ENCODE measurements around the gene SCAF4. TPM values are rescaled to one million over a fixed set of nuclear protein-coding genes. Genes with fewer than 3 reads are reported as not detected.

Gene SCAF4
- total RNA-seq, 1 donor from 2014 or later: 32.9 TPM

DNA sequence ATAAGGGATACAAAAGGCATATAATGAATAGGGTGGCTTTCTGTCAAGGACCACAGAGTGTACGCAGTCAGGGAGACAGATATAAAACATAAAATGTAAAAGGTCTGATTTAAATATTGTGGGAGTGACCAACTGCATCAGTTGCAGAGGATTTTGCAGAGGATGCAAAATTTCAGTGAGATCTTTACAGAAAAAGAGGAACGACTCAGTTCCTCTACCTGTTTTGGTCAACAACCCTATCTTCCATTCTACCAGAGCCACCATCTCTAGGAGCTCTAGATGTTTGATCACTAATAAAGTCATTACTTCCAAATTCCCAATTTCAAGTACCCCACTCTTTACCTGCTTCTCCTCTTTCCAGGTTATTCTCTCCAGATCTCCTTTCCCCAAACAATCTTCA lies 56.0 kb downstream of the SCAF4 start:
- Histone ChIP-seq H3K9me3 (ENCODE audit: insufficient read depth, low read depth, low read length) (no peaks in the 10 kb centered on the region), H3K4me3 (ENCODE audit: insufficient read depth, low read depth, low read length) (no peak overlapping the region), H3K27me3 (ENCODE audit: insufficient read depth, low read length) (no peaks in the 10 kb centered on the region), H3K4me1 (ENCODE audit: insufficient read depth, low read length) (no peaks in the 10 kb centered on the region), H3K36me3 (ENCODE audit: insufficient read depth, low read length) (peaks cover 5% of the 10 kb centered on the region), H3K79me2 (ENCODE audit: insufficient read depth, low read length) (peaks cover 3% of the 10 kb centered on the region), H2AFZ (ENCODE audit: low read depth, low read length) (no peak overlapping the region), H4K20me1 (ENCODE audit: insufficient read depth, low read length) (peaks cover 6% of the 10 kb centered on the region), H3K27ac (ENCODE audit: low read depth, low read length) (no peak overlapping the region), H3K9ac (ENCODE audit: low read length) (no peak overlapping the region), H3K4me2 (ENCODE audit: low read length) (no peak overlapping the region)
- Mint-ChIP-seq H3K27ac (ENCODE audit: unreplicated experiment) (no peak overlapping the region), H3K27me3 (ENCODE audit: low read depth, unreplicated experiment) (no peaks in the 10 kb centered on the region), H3K4me3 (ENCODE audit: unreplicated experiment) (no peak overlapping the region), H3K9me3 (ENCODE audit: unreplicated experiment) (no peaks in the 10 kb centered on the region), H3K36me3 (ENCODE audit: low read depth, unreplicated experiment) (no peaks in the 10 kb centered on the region), H3K4me1 (ENCODE audit: low read depth, unreplicated experiment) (no peaks in the 10 kb centered on the region)
- no peak for FAIRE-seq
- TF ChIP-seq EZH2 (IDR thresholded peaks at IDR 0.05; ENCODE audit: insufficient read depth, low read length): no peak
- TF ChIP-seq, protein P1, sequence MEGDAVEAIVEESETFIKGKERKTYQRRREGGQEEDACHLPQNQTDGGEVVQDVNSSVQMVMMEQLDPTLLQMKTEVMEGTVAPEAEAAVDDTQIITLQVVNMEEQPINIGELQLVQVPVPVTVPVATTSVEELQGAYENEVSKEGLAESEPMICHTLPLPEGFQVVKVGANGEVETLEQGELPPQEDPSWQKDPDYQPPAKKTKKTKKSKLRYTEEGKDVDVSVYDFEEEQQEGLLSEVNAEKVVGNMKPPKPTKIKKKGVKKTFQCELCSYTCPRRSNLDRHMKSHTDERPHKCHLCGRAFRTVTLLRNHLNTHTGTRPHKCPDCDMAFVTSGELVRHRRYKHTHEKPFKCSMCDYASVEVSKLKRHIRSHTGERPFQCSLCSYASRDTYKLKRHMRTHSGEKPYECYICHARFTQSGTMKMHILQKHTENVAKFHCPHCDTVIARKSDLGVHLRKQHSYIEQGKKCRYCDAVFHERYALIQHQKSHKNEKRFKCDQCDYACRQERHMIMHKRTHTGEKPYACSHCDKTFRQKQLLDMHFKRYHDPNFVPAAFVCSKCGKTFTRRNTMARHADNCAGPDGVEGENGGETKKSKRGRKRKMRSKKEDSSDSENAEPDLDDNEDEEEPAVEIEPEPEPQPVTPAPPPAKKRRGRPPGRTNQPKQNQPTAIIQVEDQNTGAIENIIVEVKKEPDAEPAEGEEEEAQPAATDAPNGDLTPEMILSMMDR (IDR thresholded peaks at IDR 0.05; ENCODE audit: insufficient read depth, low read depth, low read length): no peak
- DNase-seq (ENCODE audit: low read depth): no peak

DNA sequence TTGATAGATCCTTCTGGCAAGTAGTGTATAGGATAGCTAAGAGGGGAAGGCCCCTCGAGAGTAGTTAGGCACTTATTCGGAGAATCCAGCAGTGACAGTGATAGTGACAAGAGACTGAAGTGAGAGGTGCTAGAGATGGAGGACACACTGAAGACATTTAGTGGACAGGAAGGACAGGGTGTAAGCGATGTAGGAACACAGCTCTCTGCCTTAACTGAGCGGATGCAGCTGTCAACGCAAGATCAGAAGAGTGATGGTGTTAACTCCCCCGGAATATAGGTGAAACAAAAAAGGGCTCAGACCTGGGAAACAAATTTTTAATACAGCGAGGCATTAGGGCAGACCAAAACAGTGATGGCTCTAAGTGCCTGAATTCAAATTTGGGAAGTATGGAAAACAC lies 56.6 kb downstream of the SCAF4 start:
- H3K4me3 ChIP-seq (ENCODE audit: insufficient read depth, low read depth, low read length): no peak overlapping the region
- Mint-ChIP-seq H3K27ac (ENCODE audit: unreplicated experiment) (no peak overlapping the region), H3K4me3 (ENCODE audit: unreplicated experiment) (no peak overlapping the region), H3K36me3 (ENCODE audit: low read depth, unreplicated experiment) (no peaks in the 10 kb centered on the region), H3K27me3 (ENCODE audit: low read depth, unreplicated experiment) (no peaks in the 10 kb centered on the region), H3K9me3 (ENCODE audit: unreplicated experiment) (no peaks in the 10 kb centered on the region), H3K4me1 (ENCODE audit: low read depth, unreplicated experiment) (no peaks in the 10 kb centered on the region)
- H3K36me3 ChIP-seq (ENCODE audit: insufficient read depth, low read length): peaks cover 6% of the 10 kb centered on the region
- FAIRE-seq (no peak), DNase-seq (ENCODE audit: low read depth) (no peak)
- no peak overlapping the region for H2AFZ ChIP-seq (ENCODE audit: low read depth, low read length)
- H3K79me2 ChIP-seq (ENCODE audit: insufficient read depth, low read length): peaks cover 3% of the 10 kb centered on the region
- H3K27me3 ChIP-seq (ENCODE audit: insufficient read depth, low read length): no peaks in the 10 kb centered on the region
- H3K27ac ChIP-seq (ENCODE audit: low read depth, low read length): no peak overlapping the region
- TF ChIP-seq, protein P1 (IDR thresholded peaks at IDR 0.05; ENCODE audit: insufficient read depth, low read depth, low read length): no peak
- no peak for TF ChIP-seq EZH2 (IDR thresholded peaks at IDR 0.05; ENCODE audit: insufficient read depth, low read length)
- H3K4me2 ChIP-seq (ENCODE audit: low read length): no peak overlapping the region
- H3K4me1 ChIP-seq (ENCODE audit: insufficient read depth, low read length): no peaks in the 10 kb centered on the region
- H3K9me3 ChIP-seq (ENCODE audit: insufficient read depth, low read depth, low read length): no peaks in the 10 kb centered on the region
- H3K9ac ChIP-seq (ENCODE audit: low read length): no peak overlapping the region
- H4K20me1 ChIP-seq (ENCODE audit: insufficient read depth, low read length): peaks cover 6% of the 10 kb centered on the region

DNA sequence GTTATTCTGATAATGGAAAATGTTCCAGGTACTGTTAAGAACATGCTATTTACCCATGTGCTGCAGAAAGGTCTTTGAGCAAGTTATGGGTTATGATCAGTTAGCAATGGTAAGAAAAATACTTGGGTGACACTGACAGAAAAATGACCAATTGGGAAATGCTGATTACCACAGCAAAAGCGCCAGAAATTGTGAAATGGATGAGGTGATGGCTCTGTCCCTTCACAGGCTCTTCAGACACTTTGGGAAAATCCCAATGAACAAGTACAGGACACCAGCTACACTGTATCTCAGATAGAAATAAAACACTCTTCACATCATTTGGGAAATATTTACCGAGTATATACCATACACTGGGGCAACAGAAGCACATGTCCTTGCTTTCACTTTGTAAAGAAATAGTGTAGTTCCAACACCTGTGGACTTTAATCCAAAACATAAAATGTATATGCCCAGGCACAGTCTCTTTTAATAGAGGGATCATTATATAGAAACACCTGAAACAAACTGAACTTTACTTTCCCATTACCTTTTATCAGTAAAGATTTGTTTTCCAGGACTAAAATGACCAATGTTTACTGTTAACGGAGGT lies 58.5 kb downstream of the SCAF4 start:
- no peaks in the 10 kb centered on the region for H3K9me3 ChIP-seq (ENCODE audit: insufficient read depth, low read depth, low read length)
- no peaks in the 10 kb centered on the region for H3K79me2 ChIP-seq (ENCODE audit: insufficient read depth, low read length)
- no peaks in the 10 kb centered on the region for H3K4me1 ChIP-seq (ENCODE audit: insufficient read depth, low read length)
- H3K4me1 Mint-ChIP-seq (ENCODE audit: low read depth, unreplicated experiment): no peaks in the 10 kb centered on the region
- no peaks in the 10 kb centered on the region for H3K27me3 Mint-ChIP-seq (ENCODE audit: low read depth, unreplicated experiment)
- H3K36me3 Mint-ChIP-seq (ENCODE audit: low read depth, unreplicated experiment): no peaks in the 10 kb centered on the region
- no peak overlapping the region for H3K27ac Mint-ChIP-seq (ENCODE audit: unreplicated experiment)
- no peaks in the 10 kb centered on the region for H3K27me3 ChIP-seq (ENCODE audit: insufficient read depth, low read length)
- no peak overlapping the region for H3K4me3 ChIP-seq (ENCODE audit: insufficient read depth, low read depth, low read length)
- DNase-seq (ENCODE audit: low read depth) (no peak), FAIRE-seq (no peak)
- TF ChIP-seq, protein P1 (IDR thresholded peaks at IDR 0.05; ENCODE audit: insufficient read depth, low read depth, low read length): no peak
- TF ChIP-seq EZH2 (IDR thresholded peaks at IDR 0.05; ENCODE audit: insufficient read depth, low read length): no peak
- no peak overlapping the region for H3K9ac ChIP-seq (ENCODE audit: low read length)
- no peaks in the 10 kb centered on the region for H3K9me3 Mint-ChIP-seq (ENCODE audit: unreplicated experiment)
- H2AFZ ChIP-seq (ENCODE audit: low read depth, low read length): no peak overlapping the region
- H3K4me3 Mint-ChIP-seq (ENCODE audit: unreplicated experiment): no peak overlapping the region
- no peak overlapping the region for H3K27ac ChIP-seq (ENCODE audit: low read depth, low read length)
- H4K20me1 ChIP-seq (ENCODE audit: insufficient read depth, low read length): peaks cover 6% of the 10 kb centered on the region
- peaks cover 19% of the 10 kb centered on the region for H3K36me3 ChIP-seq (ENCODE audit: insufficient read depth, low read length)
- H3K4me2 ChIP-seq (ENCODE audit: low read length): no peak overlapping the region
